ENCODE measurements around the gene SPDEF.

GRCh38 chr6:34558172-34558714, 2.1 kb upstream of the SPDEF start:
- TF ChIP-seq CTCF (IDR thresholded peaks at IDR 0.05) (no peak), POLR2AphosphoS5 (IDR thresholded peaks at IDR 0.05) (no peak), POLR2A (IDR thresholded peaks at IDR 0.05) (no peak), EP300 (IDR thresholded peaks at IDR 0.05) (no peak)

Data from sigmoid colon (tissue), 4 donors.